ENCODE data around the gene PRUNE2. TPM values are rescaled to one million over a fixed set of nuclear protein-coding genes. Genes with fewer than 3 reads are reported as not detected.
A peak's percentile ranks its signal among the peaks of the same experiment; 100 is the strongest.
"Not testable (repeated sequence)": the region's sequence is repeated elsewhere in the genome, so short reads cannot be mapped to it uniquely, and the experiment has no call there.

Gene PRUNE2
- total and polyA plus RNA-seq, 2 experiments from 2014 or later: 0.46 to 4.1 TPM

- H3K9me2 ChIP-seq (replicated peaks; ENCODE audit: insufficient read depth); H3K79me2 ChIP-seq; H3K4me1 ChIP-seq (ENCODE audit: insufficient read depth); H3K27ac ChIP-seq; H3K9me3 ChIP-seq (ENCODE audit: low read depth); H3K4me2 ChIP-seq; H3K27me3 ChIP-seq; H4K20me1 ChIP-seq (ENCODE audit: insufficient read depth, poor library complexity, severe bottlenecking); H3K36me3 ChIP-seq (replicated peaks; ENCODE audit: insufficient read depth, low read depth); H3K4me3 ChIP-seq; H2AFZ ChIP-seq: not testable (repeated sequence)
- peak; percentile 56 for DNase-seq (ENCODE audit: low spot score)
- 51% methylated on average over 11 of the region's 11 CpGs for WGBS (ENCODE audit: low lambda C conversion rate, missing lambda C conversion rate)
- peak; percentile 50 for TF ChIP-seq CTCF (IDR thresholded peaks at IDR 0.05; ENCODE audit: poor library complexity)
Measured at GRCh38 chr9:76665966-76666365, 239.9 kb downstream of the PRUNE2 start.

- no peak overlapping the region for H3K4me2 ChIP-seq
- H3K9me3 ChIP-seq (ENCODE audit: low read depth): no peaks in the 10 kb centered on the region
- TF ChIP-seq EZH2phosphoT487 (IDR thresholded peaks at IDR 0.05; ENCODE audit: low read depth, severe bottlenecking, unreplicated experiment) (no peak), CTCF (IDR thresholded peaks at IDR 0.05; ENCODE audit: poor library complexity) (no peak)
- H3K27me3 ChIP-seq: no peaks in the 10 kb centered on the region
- H3K4me1 ChIP-seq (ENCODE audit: insufficient read depth): no peaks in the 10 kb centered on the region
- H3K27ac ChIP-seq: no peak overlapping the region
- no peaks in the 10 kb centered on the region for H3K36me3 ChIP-seq (replicated peaks; ENCODE audit: insufficient read depth, low read depth)
- H3K79me2 ChIP-seq: no peaks in the 10 kb centered on the region
- no peaks in the 10 kb centered on the region for H4K20me1 ChIP-seq (ENCODE audit: insufficient read depth, poor library complexity, severe bottlenecking)
- no peaks in the 10 kb centered on the region for H3K9me2 ChIP-seq (replicated peaks; ENCODE audit: insufficient read depth)
- H2AFZ ChIP-seq: no peak overlapping the region
- 92% methylated on average over 5 of the region's 5 CpGs for WGBS (ENCODE audit: low lambda C conversion rate, missing lambda C conversion rate)
- no peak overlapping the region for H3K4me3 ChIP-seq
- no peak for DNase-seq (ENCODE audit: low spot score)
Measured at GRCh38 chr9:76665458-76665857, 240.5 kb downstream of the PRUNE2 start.

- Histone ChIP-seq H4K20me1 (ENCODE audit: insufficient read depth, poor library complexity, severe bottlenecking) (no peaks in the 10 kb centered on the region), H3K79me2 (no peaks in the 10 kb centered on the region), H3K36me3 (replicated peaks; ENCODE audit: insufficient read depth, low read depth) (no peaks in the 10 kb centered on the region), H3K27me3 (no peaks in the 10 kb centered on the region), H3K27ac (no peak overlapping the region), H3K4me1 (ENCODE audit: insufficient read depth) (no peaks in the 10 kb centered on the region), H3K4me3 (no peak overlapping the region), H3K9me2 (replicated peaks; ENCODE audit: insufficient read depth) (no peaks in the 10 kb centered on the region), H3K9me3 (ENCODE audit: low read depth) (no peaks in the 10 kb centered on the region), H2AFZ (no peak overlapping the region), H3K4me2 (no peak overlapping the region)
- 91% methylated on average over 1 of the region's 1 CpG for WGBS (ENCODE audit: low lambda C conversion rate, missing lambda C conversion rate)
- no peak for DNase-seq (ENCODE audit: low spot score)
- TF ChIP-seq EZH2 (IDR thresholded peaks at IDR 0.05; ENCODE audit: borderline replicate concordance) (no peak), EZH2phosphoT487 (IDR thresholded peaks at IDR 0.05; ENCODE audit: low read depth, severe bottlenecking, unreplicated experiment) (no peak), CTCF (IDR thresholded peaks at IDR 0.05; ENCODE audit: poor library complexity) (no peak)
Measured at GRCh38 chr9:76664120-76664519, 241.8 kb downstream of the PRUNE2 start.

Data from hepatocyte (in vitro differentiated cells).